ENCODE results near the gene MTA1.

The MTA1 gene

GRCh38 chr14:105450123-105450505 is 30.5 kb downstream of the MTA1 start:
- TF ChIP-seq, protein P1, sequence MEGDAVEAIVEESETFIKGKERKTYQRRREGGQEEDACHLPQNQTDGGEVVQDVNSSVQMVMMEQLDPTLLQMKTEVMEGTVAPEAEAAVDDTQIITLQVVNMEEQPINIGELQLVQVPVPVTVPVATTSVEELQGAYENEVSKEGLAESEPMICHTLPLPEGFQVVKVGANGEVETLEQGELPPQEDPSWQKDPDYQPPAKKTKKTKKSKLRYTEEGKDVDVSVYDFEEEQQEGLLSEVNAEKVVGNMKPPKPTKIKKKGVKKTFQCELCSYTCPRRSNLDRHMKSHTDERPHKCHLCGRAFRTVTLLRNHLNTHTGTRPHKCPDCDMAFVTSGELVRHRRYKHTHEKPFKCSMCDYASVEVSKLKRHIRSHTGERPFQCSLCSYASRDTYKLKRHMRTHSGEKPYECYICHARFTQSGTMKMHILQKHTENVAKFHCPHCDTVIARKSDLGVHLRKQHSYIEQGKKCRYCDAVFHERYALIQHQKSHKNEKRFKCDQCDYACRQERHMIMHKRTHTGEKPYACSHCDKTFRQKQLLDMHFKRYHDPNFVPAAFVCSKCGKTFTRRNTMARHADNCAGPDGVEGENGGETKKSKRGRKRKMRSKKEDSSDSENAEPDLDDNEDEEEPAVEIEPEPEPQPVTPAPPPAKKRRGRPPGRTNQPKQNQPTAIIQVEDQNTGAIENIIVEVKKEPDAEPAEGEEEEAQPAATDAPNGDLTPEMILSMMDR (conservative IDR thresholded peaks at IDR 0.05; ENCODE audit: control insufficient read depth, insufficient read depth, low read depth, low read length): no peak
- no peak overlapping the region for H3K4me3 ChIP-seq (ENCODE audit: control insufficient read depth, low read depth, low read length)
- no peak for DNase-seq (ENCODE audit: low read depth)

DNA sequence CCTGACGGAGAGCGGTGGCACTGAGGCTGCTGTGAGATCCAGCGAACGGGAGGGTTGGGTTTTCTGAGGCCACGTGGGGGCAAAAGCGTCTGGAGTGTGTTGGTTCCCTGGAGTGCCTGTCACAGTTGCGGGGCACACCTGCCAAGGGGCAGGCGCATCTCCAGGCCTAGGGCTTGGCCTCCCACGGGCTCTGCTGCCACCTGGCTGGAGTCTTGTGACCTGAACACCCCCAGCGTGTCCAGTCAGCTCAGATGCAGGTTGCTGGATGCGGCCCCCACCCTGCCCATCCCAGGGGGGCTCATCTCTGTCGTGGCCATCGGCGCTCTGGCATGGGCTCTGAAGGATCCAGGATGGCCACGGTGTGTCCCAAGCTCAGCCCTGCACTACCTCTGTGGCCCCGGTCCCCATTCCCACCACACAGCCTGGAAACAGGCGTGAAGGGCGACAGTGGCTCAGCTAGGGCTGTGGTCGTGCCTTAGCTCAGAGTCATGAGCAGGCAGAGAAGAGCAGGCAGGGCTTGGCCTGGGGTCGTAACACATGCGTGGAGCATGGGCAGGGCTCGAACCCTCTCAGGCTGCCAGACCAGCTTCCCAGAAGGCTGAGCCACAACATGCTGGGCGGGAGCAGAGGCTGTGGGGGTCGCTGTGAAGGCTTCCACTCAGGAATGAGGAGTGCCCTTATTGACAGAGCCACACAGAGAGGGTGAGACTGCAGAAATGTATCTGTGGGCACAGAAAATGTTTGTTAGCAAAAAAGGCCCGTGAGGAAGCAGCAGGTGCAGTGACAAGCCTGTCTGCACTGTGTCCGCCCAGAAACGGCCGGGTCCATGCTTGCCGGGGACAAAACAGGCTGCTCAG is 31.5 kb downstream of the MTA1 start:
- TF ChIP-seq, protein P1 (conservative IDR thresholded peaks at IDR 0.05; ENCODE audit: control insufficient read depth, insufficient read depth, low read depth, low read length): no peak
- no peak for DNase-seq (ENCODE audit: low read depth)
- no peak overlapping the region for H3K4me3 ChIP-seq (ENCODE audit: control insufficient read depth, low read depth, low read length)

DNA sequence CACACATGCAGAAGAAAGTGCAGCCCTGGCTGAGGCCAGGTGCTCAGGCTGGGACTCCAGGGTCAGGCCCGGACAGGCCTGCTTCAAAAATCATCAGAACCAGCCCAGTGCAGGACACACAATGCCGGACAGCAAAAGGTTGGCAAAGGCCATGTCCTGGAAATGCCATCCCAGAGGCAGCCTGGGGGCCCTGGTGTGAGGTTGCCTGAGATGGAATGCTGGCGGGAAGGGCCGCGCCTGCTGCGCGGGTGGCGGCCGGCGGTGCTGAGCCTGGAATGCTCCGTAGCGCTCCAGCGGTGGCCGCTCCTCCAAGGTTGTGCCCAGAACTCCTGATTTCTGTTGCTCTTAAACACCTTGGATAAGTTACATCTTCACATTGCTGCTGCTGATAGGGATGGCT is 33.3 kb downstream of the MTA1 start:
- TF ChIP-seq, protein P1 (conservative IDR thresholded peaks at IDR 0.05; ENCODE audit: control insufficient read depth, insufficient read depth, low read depth, low read length): no peak
- DNase-seq (ENCODE audit: low read depth): no peak
- no peak overlapping the region for H3K4me3 ChIP-seq (ENCODE audit: control insufficient read depth, low read depth, low read length)

GRCh38 chr14:105453847-105454246 is 34.2 kb downstream of the MTA1 start:
- TF ChIP-seq, protein P1 (conservative IDR thresholded peaks at IDR 0.05; ENCODE audit: control insufficient read depth, insufficient read depth, low read depth, low read length): no peak
- H3K4me3 ChIP-seq (ENCODE audit: control insufficient read depth, low read depth, low read length): no peak overlapping the region
- DNase-seq (ENCODE audit: low read depth): no peak

- DNase-seq (ENCODE audit: low read depth): no peak
- TF ChIP-seq, protein P1 (conservative IDR thresholded peaks at IDR 0.05; ENCODE audit: control insufficient read depth, insufficient read depth, low read depth, low read length): no peak
- no peak overlapping the region for H3K4me3 ChIP-seq (ENCODE audit: control insufficient read depth, low read depth, low read length)
Observed at GRCh38 chr14:105455086-105455640, 35.5 kb downstream of the MTA1 start.

GRCh38 chr14:105455766-105456660 is 36.4 kb downstream of the MTA1 start:
- no peak overlapping the region for H3K4me3 ChIP-seq (ENCODE audit: control insufficient read depth, low read depth, low read length)
- TF ChIP-seq, protein P1 (conservative IDR thresholded peaks at IDR 0.05; ENCODE audit: control insufficient read depth, insufficient read depth, low read depth, low read length): no peak
- DNase-seq (ENCODE audit: low read depth): no peak
